Suprapubic skin (tissue), 3 donors: ENCODE data around the gene MAP3K4.

Experiments used
- POLR2A ChIP-seq, 2 donors: fragments of 450-650 bp; IDR thresholded peaks; one replicate each; pipeline ENCODE4 v1.6.1; 2017; ENCODE audit warnings: antibody characterized with exemption in 2 of 2, mild to moderate bottlenecking in 2 of 2, moderate library complexity in 2 of 2
- TF ChIP-seq, protein P1 (sequence below), 2 donors: fragments of 200-600 bp in 1 of 2; fragments of 450-650 bp in 1 of 2; sonication (generic) in 1 of 2; IDR thresholded peaks; one replicate each; pipeline ENCODE4 v1.5.1; 2016 to 2019; ENCODE audit warnings: antibody characterized with exemption in 2 of 2, mild to moderate bottlenecking in 1 of 2, moderate library complexity in 1 of 2

DNA sequence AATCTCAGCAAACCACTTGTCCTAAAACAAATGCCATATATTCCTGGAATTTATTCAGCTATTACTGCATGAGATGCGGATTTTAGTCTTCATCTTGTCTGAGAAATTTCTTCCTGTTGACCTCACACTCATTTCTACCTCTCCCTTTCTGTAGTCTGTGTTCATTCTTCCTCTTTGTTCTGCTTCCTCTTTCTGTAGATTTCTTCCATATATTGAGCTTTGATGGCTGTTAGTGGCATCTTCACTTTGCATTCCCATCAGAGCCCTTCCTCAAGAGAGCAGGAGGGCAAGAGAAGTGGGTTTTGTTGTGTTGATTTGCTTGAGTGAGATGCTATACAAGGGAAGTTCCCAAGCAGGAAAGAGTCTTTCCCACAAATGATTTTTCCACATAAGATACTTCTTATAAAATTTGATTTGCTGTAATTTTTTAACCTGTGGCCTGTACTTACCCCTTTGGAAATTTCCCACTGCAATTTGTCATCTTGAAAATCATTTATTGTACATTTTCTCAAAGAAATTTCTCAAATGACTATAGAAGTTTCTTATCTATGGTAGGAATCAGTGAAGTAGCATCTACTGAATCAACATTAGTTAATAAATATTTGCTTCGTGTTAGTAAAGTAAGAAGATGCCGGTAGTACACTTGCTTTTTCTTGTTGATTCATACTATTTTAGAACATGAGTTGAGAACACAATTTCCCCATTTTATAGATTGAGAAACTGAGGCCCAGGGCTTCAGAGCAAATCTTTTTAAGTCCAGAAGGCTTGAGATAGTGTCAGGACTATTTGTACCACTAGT, 43.8 kb downstream of the MAP3K4 start:
- TF ChIP-seq, protein P1, sequence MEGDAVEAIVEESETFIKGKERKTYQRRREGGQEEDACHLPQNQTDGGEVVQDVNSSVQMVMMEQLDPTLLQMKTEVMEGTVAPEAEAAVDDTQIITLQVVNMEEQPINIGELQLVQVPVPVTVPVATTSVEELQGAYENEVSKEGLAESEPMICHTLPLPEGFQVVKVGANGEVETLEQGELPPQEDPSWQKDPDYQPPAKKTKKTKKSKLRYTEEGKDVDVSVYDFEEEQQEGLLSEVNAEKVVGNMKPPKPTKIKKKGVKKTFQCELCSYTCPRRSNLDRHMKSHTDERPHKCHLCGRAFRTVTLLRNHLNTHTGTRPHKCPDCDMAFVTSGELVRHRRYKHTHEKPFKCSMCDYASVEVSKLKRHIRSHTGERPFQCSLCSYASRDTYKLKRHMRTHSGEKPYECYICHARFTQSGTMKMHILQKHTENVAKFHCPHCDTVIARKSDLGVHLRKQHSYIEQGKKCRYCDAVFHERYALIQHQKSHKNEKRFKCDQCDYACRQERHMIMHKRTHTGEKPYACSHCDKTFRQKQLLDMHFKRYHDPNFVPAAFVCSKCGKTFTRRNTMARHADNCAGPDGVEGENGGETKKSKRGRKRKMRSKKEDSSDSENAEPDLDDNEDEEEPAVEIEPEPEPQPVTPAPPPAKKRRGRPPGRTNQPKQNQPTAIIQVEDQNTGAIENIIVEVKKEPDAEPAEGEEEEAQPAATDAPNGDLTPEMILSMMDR (IDR thresholded peaks at IDR 0.05) = no peak
- TF ChIP-seq POLR2A (IDR thresholded peaks at IDR 0.05) = no peak
